Epithelial cell of proximal tubule (primary cell): ENCODE results near the gene WTIP. TPM values are rescaled to one million over a fixed set of nuclear protein-coding genes. Genes with fewer than 3 reads are reported as not detected.
"Not testable (repeated sequence)": the region's sequence is repeated elsewhere in the genome, so short reads cannot be mapped to it uniquely, and the experiment has no call there.

Experiments
- DNase-seq: peaks from one replicate; pipeline ENCODE4 v3.0.0-alpha.2; 2011; ENCODE audit warnings: low read depth
- H3K4me3 ChIP-seq: 2 replicates; pipeline ENCODE4 v1.5.1; 2011; ENCODE audit warnings: low read depth, mild to moderate bottlenecking, low read length
- CTCF ChIP-seq: conservative IDR thresholded peaks from 2 replicates; pipeline ENCODE4 v1.5.1; 2012; ENCODE audit warnings: low read depth, mild to moderate bottlenecking, low read length
- total RNA-seq: library from RNA; depleted of rRNA; stranded (reverse); fragments of >200 nt; gene quantifications from 2 replicates; pipeline ENCODE4 v1.2.3, GENCODE V29; 2015

The WTIP gene
- total RNA-seq, 1 donor from 2014 or later, result 4.5 TPM

GRCh38 chr19:34457446-34457845, 24.1 kb upstream of the WTIP start:
- H3K4me3 ChIP-seq, result no peak overlapping the region
- no peak for DNase-seq
- no peak for TF ChIP-seq CTCF

- no peak for TF ChIP-seq CTCF
- DNase-seq, result no peak
- no peak overlapping the region for H3K4me3 ChIP-seq
These were observed 22.9 kb upstream of the WTIP start for GRCh38 chr19:34458677-34459076.

- DNase-seq, result no peak
- no peak overlapping the region for H3K4me3 ChIP-seq
- TF ChIP-seq CTCF, result no peak
These were observed 21.9 kb upstream of the WTIP start for GRCh38 chr19:34459614-34460013.

GRCh38 chr19:34461375-34462100, 20.0 kb upstream of the WTIP start:
- TF ChIP-seq CTCF, result no peak
- no peak for DNase-seq
- H3K4me3 ChIP-seq, result no peak overlapping the region

GRCh38 chr19:34464785-34465184, 16.8 kb upstream of the WTIP start:
- DNase-seq, H3K4me3 ChIP-seq: not testable (repeated sequence)

- no peak for TF ChIP-seq CTCF
- DNase-seq, result no peak
- no peak overlapping the region for H3K4me3 ChIP-seq
These were observed 13.1 kb upstream of the WTIP start for GRCh38 chr19:34468409-34468808.

GRCh38 chr19:34469026-34469425, 12.5 kb upstream of the WTIP start:
- H3K4me3 ChIP-seq, DNase-seq: not testable (repeated sequence)

GRCh38 chr19:34471906-34472700, 9.5 kb upstream of the WTIP start:
- no peak overlapping the region for H3K4me3 ChIP-seq
- TF ChIP-seq CTCF, result no peak
- DNase-seq, result no peak
